A549 (cell line): ENCODE results near the gene ZNRD2.

Experiments
- CHD2 ChIP-seq: fragments of 150-350 bp; IDR thresholded peaks from 2 replicates; pipeline ENCODE4 v1.6.1; 2014; ENCODE audit warnings: low read length; ENCODE audit not compliant: partially characterized antibody
- CHD4 ChIP-seq: fragments of 200-600 bp; sonication (generic); IDR thresholded peaks from 2 replicates; pipeline ENCODE4 v1.6.1; 2016; ENCODE audit warnings: antibody characterized with exemption, mild to moderate bottlenecking, borderline replicate concordance
- CTCF ChIP-seq: fragments of >200 bp; sonication (Bioruptor Twin); formaldehyde crosslinking; IDR thresholded peaks from 3 replicates; pipeline ENCODE4 v1.5.1; 2016
- ESRRA ChIP-seq: fragments of 150-350 bp; IDR thresholded peaks from 2 replicates; pipeline ENCODE4 v1.6.1; 2014; ENCODE audit warnings: mild to moderate bottlenecking, low read length, borderline replicate concordance
- KDM5A ChIP-seq: fragments of 200-600 bp; sonication (generic); IDR thresholded peaks from 2 replicates; pipeline ENCODE4 v1.6.1; 2016; ENCODE audit warnings: antibody characterized with exemption, mild to moderate bottlenecking
- MAFK ChIP-seq: fragments of 450-650 bp; IDR thresholded peaks from 2 replicates; pipeline ENCODE4 v1.6.1; 2014; ENCODE audit not compliant: partially characterized antibody
- MYC ChIP-seq: IDR thresholded peaks from 2 replicates; pipeline ENCODE4 v1.6.1; 2012; ENCODE audit warnings: mild to moderate bottlenecking, inconsistent platforms, low read length, improper control_type of control experiment, borderline replicate concordance
- POLR2A ChIP-seq: IDR thresholded peaks from 2 replicates; pipeline ENCODE4 v1.6.1; 2012; ENCODE audit warnings: mild to moderate bottlenecking, low read length
- POLR2AphosphoS2 ChIP-seq: conservative IDR thresholded peaks from 2 replicates; pipeline ENCODE4 v1.6.1; 2012; ENCODE audit warnings: low read length, improper control_type of control experiment, inconsistent platforms
- RAD21 ChIP-seq, 2 experiments: fragments of >200 bp in 1 of 2; sonication (Bioruptor Twin) in 1 of 2; formaldehyde crosslinking in 1 of 2; IDR thresholded peaks in 1 of 2; conservative IDR thresholded peaks in 1 of 2; 2 replicates in 1 of 2; 3 replicates in 1 of 2; pipeline ENCODE4 v1.6.1; 2012 to 2018; ENCODE audit warnings: inconsistent platforms in 1 of 2

- no peak for TF ChIP-seq CHD4
- TF ChIP-seq CTCF = no peak
- no peak for TF ChIP-seq ESRRA
- TF ChIP-seq POLR2AphosphoS2 = no peak
- no peak for TF ChIP-seq POLR2A
- no peak for TF ChIP-seq CHD2
- TF ChIP-seq RAD21 (conservative IDR thresholded peaks at IDR 0.05 in 1 of 2, IDR thresholded peaks at IDR 0.05 in 1 of 2) = no peak
- TF ChIP-seq KDM5A = no peak
- no peak for TF ChIP-seq MYC
- TF ChIP-seq MAFK = no peak
These were observed 36.8 kb downstream of the ZNRD2 start for GRCh38 chr11:65606876-65607613.
